HG03354 (cell line): ENCODE measurements around the gene GRAMD1A.
"Not testable (repeated sequence)": the region's sequence is repeated elsewhere in the genome, so short reads cannot be mapped to it uniquely, and the experiment has no call there.

Experiments used
- ATAC-seq: cut with Tn5 transposase; IDR thresholded peaks from one replicate; pipeline ENCODE4 v1.9.1; 2021; ENCODE audit warnings: mild to moderate bottlenecking; ENCODE audit not compliant: unreplicated experiment, poor library complexity, severe bottlenecking

GRAMD1A gene

DNA sequence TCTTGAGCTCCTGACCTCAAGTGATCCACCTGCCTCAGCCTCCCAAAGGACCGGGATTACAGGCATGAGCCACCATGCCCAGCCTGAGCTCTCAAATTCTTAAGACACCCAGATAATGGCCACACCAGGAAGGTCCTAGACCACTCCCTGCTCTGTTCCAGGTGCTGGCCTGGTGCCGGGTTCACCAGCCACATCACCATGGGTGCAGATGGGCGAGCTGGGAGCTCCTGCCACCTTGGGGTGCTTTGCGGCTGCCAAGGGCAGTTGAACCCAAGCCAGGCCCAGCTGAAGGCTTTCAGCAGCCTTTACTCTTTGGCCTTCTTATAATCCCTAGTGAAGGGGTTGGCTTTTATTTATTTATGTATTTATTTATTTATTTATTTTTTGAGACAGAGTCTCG is 46.3 kb downstream of the GRAMD1A start:
- no peak for ATAC-seq

- ATAC-seq: no peak
Observed at GRCh38 chr19:35048911-35049411, 48.8 kb downstream of the GRAMD1A start.

- ATAC-seq: no peak
Observed at GRCh38 chr19:35049456-35049855, 49.3 kb downstream of the GRAMD1A start.

DNA sequence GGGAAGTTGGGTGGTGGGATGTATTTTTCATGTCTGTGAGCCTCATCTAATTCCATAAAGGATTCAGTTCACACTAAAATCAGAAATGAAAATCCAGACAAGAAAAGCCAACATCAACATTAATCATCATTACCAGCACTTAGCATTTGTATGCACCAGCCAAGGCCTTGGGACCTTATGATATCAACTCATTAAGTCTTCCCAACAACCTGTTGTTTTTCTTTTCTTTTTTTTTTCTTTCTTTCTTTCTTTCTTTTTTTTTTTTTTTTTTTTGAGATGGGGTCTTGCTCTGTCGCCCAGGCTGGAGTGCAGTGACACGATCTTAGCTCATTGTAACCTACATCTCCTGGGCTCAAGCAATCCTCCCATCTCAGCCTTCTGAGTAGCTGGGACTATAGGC is 50.5 kb downstream of the GRAMD1A start:
- ATAC-seq: not testable (repeated sequence)

- not testable (repeated sequence) for ATAC-seq
Observed at GRCh38 chr19:35051268-35051667, 51.1 kb downstream of the GRAMD1A start.

GRCh38 chr19:35051796-35052195 is 51.7 kb downstream of the GRAMD1A start:
- ATAC-seq: no peak

- ATAC-seq: no peak
Observed at GRCh38 chr19:35052599-35053190, 52.6 kb downstream of the GRAMD1A start.

DNA sequence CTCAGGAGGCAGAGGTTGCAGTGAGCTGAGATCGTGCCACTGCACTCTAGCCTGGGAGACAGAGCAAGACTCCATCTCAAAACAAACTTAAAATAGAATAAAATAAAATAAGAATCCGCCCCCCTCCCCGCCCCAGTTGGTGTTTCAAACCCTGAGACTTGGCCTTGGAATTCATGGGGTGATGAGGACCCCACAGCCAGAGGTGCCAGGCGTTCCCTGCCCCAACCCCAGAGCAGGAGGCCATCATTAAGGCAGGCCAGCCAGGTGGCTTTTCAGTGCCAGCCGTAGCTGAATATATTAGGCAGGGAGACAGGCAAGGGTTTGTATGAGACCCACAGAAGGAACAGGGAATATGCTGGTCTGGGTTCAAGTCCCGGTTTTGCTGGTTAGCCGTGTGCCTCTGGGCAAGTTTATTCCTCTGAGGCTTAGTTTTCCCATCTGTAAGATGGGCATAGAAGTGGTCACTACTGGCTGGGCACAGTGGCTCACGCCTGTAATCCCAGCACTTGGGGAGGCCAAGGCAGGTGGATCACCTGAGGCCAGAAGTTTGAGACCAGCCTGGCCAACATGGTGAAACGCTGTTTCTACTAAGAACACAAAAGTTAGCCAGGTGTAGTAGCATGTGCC is 53.7 kb downstream of the GRAMD1A start:
- ATAC-seq: no peak

- ATAC-seq: no peak
Observed at GRCh38 chr19:35054626-35055025, 54.5 kb downstream of the GRAMD1A start.

GRCh38 chr19:35055715-35056179 is 55.6 kb downstream of the GRAMD1A start:
- no peak for ATAC-seq

- ATAC-seq: no peak
Observed at GRCh38 chr19:35056513-35057063, 56.5 kb downstream of the GRAMD1A start.

DNA sequence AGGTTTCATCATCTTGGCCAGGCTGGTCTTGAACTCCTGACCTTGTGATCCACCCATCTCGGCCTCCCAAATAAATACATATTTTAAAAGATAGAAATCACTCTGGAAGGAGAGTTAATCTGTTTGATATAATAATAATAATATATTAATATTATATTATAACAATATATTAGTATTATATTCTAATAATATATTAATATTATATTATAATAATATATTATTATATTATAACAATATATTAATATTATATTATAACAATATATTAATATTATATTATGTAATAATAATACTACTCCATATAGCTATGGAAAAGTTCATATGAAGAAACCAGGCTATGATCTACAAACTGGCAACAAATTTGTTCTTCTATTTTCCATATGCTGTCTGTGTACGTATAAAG is 58.2 kb downstream of the GRAMD1A start:
- no peak for ATAC-seq

- no peak for ATAC-seq
Observed at GRCh38 chr19:35059006-35059798, 59.1 kb downstream of the GRAMD1A start.

DNA sequence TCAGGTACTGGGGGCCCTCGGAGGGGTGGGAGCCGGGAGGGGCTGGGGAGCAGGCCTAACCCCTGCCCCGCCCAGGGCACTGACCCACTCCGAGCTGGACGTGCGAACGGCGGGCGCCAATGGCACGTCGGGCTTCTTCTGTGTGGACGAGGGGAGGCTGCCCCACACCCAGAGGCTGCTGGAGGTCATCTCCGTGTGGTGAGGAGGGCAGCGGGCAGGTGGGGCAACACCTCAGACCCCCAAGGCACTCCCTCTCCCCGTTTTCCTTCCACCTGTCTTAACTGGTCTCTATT is 59.6 kb downstream of the GRAMD1A start:
- ATAC-seq: no peak

GRCh38 chr19:35060160-35060855 is 60.2 kb downstream of the GRAMD1A start:
- ATAC-seq: no peak

GRCh38 chr19:35061583-35062373 is 61.7 kb downstream of the GRAMD1A start:
- ATAC-seq: no peak

- no peak for ATAC-seq
Observed at GRCh38 chr19:35062942-35063341, 62.8 kb downstream of the GRAMD1A start.

GRCh38 chr19:35063940-35064818 is 64.1 kb downstream of the GRAMD1A start:
- no peak for ATAC-seq
